ENCODE data around the gene CD69. TPM values are rescaled to one million over a fixed set of nuclear protein-coding genes. Genes with fewer than 3 reads are reported as not detected.
"Not testable (repeated sequence)": the region's sequence is repeated elsewhere in the genome, so short reads cannot be mapped to it uniquely, and the experiment has no call there.

Gene CD69
- total RNA-seq, 2 experiments from 2014 or later: 150 to 153 TPM

DNA sequence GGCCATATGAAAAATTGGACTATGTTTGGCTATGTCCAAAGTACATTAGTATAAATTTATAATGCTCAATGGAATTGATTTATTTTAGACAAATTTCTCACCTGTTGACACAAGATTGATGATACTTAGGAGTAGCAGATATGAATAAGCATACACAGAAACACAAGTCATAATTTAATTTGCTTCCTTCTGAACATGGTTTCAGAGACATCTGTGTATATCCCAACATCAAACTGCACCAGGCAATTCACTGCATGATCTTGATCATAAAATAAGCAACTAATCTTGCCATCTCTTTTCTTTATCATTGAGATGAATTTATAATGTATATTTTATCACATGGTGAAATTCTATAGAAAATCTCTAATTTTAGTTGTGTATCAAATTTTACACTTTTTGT is 31.6 kb downstream of the CD69 start:
- no peaks in the 10 kb centered on the region for H3K9me3 Mint-ChIP-seq
- H3K27ac Mint-ChIP-seq: no peak overlapping the region
- intact Hi-C loops (cut with micrococcal nuclease): no loop called here
- no peaks in the 10 kb centered on the region for H3K27me3 Mint-ChIP-seq (ENCODE audit: low read depth)
- H3K4me3 Mint-ChIP-seq: no peak overlapping the region
- DNase-seq: no peak
- CTCF ChIA-PET: interaction anchor here (0.6 to 2.8 kb wide), 4 partner anchors 13 to 96 kb away, joined by 3 to 15 read pairs (median 5); no protein-coding TSS in a partner anchor
- peaks cover 39% of the 10 kb centered on the region for H3K4me1 Mint-ChIP-seq (ENCODE audit: low read depth)
- no peaks in the 10 kb centered on the region for H3K36me3 Mint-ChIP-seq (ENCODE audit: low read depth)

- no peaks in the 10 kb centered on the region for H3K9me3 Mint-ChIP-seq
- no peak overlapping the region for H3K4me3 Mint-ChIP-seq
- CTCF ChIA-PET: no interaction called here
- intact Hi-C loops (cut with micrococcal nuclease): no loop called here
- H3K27ac Mint-ChIP-seq: no peak overlapping the region
- DNase-seq: no peak
- H3K36me3 Mint-ChIP-seq (ENCODE audit: low read depth): no peaks in the 10 kb centered on the region
- H3K27me3 Mint-ChIP-seq (ENCODE audit: low read depth): peaks cover 4% of the 10 kb centered on the region
- peaks cover 32% of the 10 kb centered on the region for H3K4me1 Mint-ChIP-seq (ENCODE audit: low read depth)
Observed at GRCh38 chr12:9727813-9728212, 32.9 kb downstream of the CD69 start.

GRCh38 chr12:9725213-9725870 is 35.4 kb downstream of the CD69 start:
- Mint-ChIP-seq H3K4me3 (no peak overlapping the region), H3K4me1 (ENCODE audit: low read depth) (peaks cover 28% of the 10 kb centered on the region), H3K27ac (no peak overlapping the region), H3K9me3 (no peaks in the 10 kb centered on the region), H3K27me3 (ENCODE audit: low read depth) (peaks cover 4% of the 10 kb centered on the region), H3K36me3 (ENCODE audit: low read depth) (no peaks in the 10 kb centered on the region)
- CTCF ChIA-PET: interaction anchor here (0.6 to 2.3 kb wide), 5 partner anchors 14 to 92 kb away, joined by 4 to 11 read pairs (median 5); no protein-coding TSS in a partner anchor
- no peak for DNase-seq
- intact Hi-C loops (cut with micrococcal nuclease): no loop called here

- intact Hi-C loops (cut with micrococcal nuclease): no loop called here
- Mint-ChIP-seq H3K9me3 (no peaks in the 10 kb centered on the region), H3K4me1 (ENCODE audit: low read depth) (peaks cover 29% of the 10 kb centered on the region), H3K27ac (no peak overlapping the region), H3K27me3 (ENCODE audit: low read depth) (peaks cover 4% of the 10 kb centered on the region), H3K4me3 (no peak overlapping the region), H3K36me3 (ENCODE audit: low read depth) (no peaks in the 10 kb centered on the region)
- no peak for DNase-seq
- CTCF ChIA-PET: interaction anchor here (0.7 to 2.3 kb wide), 4 partner anchors 13 to 90 kb away, joined by 5 to 11 read pairs (median 6); no protein-coding TSS in a partner anchor
Observed at GRCh38 chr12:9724023-9724422, 36.7 kb downstream of the CD69 start.

GRCh38 chr12:9721394-9722092 is 39.2 kb downstream of the CD69 start:
- no peak for DNase-seq
- Mint-ChIP-seq H3K27me3 (ENCODE audit: low read depth) (peaks cover 4% of the 10 kb centered on the region), H3K4me1 (ENCODE audit: low read depth) (peaks cover 29% of the 10 kb centered on the region), H3K36me3 (ENCODE audit: low read depth) (no peaks in the 10 kb centered on the region), H3K9me3 (no peaks in the 10 kb centered on the region), H3K27ac (no peak overlapping the region), H3K4me3 (no peak overlapping the region)
- CTCF ChIA-PET: interaction anchor here (1.9 kb wide), 1 partner anchor 13 kb away, joined by 12 read pairs; no protein-coding TSS in a partner anchor
- intact Hi-C loops (cut with micrococcal nuclease): no loop called here

- Mint-ChIP-seq H3K4me1 (ENCODE audit: low read depth) (peaks cover 38% of the 10 kb centered on the region), H3K27me3 (ENCODE audit: low read depth) (peaks cover 4% of the 10 kb centered on the region), H3K27ac (no peak overlapping the region), H3K36me3 (ENCODE audit: low read depth) (no peaks in the 10 kb centered on the region), H3K4me3 (no peak overlapping the region), H3K9me3 (no peaks in the 10 kb centered on the region)
- DNase-seq: no peak
- CTCF ChIA-PET: interaction anchor here (2.9 kb wide), 1 partner anchor 12 kb away, joined by 10 read pairs; no protein-coding TSS in a partner anchor
- intact Hi-C loops (cut with micrococcal nuclease): no loop called here
Observed at GRCh38 chr12:9719790-9720189, 40.9 kb downstream of the CD69 start.

DNA sequence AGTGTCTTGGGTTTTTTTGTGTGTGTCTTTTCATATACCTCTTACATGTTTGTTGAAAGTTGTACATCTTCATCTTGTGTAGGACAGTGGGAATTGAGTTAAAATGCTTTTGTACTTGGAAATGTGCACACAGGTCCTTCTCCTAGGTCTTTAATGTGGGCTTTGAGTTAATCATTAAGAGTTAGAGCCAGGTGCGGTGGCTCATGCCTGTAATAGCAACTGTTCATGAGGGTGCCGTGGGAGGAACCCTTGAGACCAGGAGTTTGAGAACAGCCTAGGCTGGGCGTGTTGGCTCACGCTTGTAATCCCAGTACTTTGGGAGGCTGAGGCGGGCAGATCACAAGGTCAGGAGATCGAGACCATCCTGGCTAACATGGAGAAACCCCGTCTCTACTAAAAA is 41.7 kb downstream of the CD69 start:
- no peaks in the 10 kb centered on the region for H3K36me3 Mint-ChIP-seq (ENCODE audit: low read depth)
- CTCF ChIA-PET: interaction anchor here (2.9 kb wide), 1 partner anchor 11 kb away, joined by 10 read pairs; no protein-coding TSS in a partner anchor
- H3K4me1 Mint-ChIP-seq (ENCODE audit: low read depth): peaks cover 36% of the 10 kb centered on the region
- no peak overlapping the region for H3K4me3 Mint-ChIP-seq
- intact Hi-C loops (cut with micrococcal nuclease): no loop called here
- no peaks in the 10 kb centered on the region for H3K9me3 Mint-ChIP-seq
- peaks cover 4% of the 10 kb centered on the region for H3K27me3 Mint-ChIP-seq (ENCODE audit: low read depth)
- no peak for DNase-seq
- no peak overlapping the region for H3K27ac Mint-ChIP-seq

DNA sequence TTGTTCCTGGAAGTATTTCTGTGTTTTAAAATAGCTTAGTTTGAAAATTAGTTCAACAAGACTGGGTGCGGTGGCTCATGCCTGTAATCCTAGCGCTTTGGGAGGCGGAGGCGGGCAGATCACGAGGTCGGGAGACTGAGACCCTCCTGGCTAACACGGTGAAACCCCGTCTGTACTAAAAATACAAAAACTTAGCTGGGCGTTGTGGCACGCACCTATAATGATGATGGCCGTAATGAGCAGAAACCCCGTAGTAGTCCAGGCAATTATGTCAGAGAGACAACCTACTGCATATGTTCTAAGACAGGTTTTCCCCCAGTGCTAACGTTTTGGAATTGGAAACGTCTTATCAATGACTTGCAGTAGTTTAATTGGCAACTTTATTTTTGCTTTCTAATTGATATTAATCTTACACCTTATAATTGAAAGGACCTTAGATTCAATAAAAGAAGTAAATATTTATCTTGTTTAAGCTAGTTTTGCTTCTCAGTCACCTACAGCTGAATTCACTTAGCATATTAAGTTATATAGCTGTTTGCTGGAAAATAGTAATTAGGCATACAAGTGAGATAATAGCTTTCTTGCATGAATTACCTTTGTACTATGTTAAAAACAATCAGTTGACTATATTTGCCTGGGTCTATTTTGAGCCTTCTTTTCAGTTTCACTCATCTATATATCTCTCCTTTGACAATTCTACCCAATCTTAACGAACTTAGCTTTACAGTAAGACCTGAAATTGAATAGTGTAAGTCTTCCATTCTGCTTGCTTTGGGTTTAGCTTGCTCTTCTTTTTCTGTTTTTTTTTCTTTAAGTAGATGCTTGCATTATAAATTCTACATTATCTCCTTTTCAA is 43.4 kb downstream of the CD69 start:
- no peaks in the 10 kb centered on the region for H3K9me3 Mint-ChIP-seq
- peaks cover 29% of the 10 kb centered on the region for H3K4me1 Mint-ChIP-seq (ENCODE audit: low read depth)
- H3K27me3 Mint-ChIP-seq (ENCODE audit: low read depth): no peaks in the 10 kb centered on the region
- no peak for DNase-seq
- H3K27ac Mint-ChIP-seq: no peak overlapping the region
- H3K4me3 Mint-ChIP-seq: no peak overlapping the region
- intact Hi-C loops (cut with micrococcal nuclease): no loop called here
- CTCF ChIA-PET: interaction anchor here (0.8 to 1.8 kb wide), 4 partner anchors 10 to 338 kb away, joined by 3 to 13 read pairs (median 4); no protein-coding TSS in a partner anchor
- no peaks in the 10 kb centered on the region for H3K36me3 Mint-ChIP-seq (ENCODE audit: low read depth)

- CTCF ChIA-PET: interaction anchor here (1.8 kb wide), 1 partner anchor 30 kb away, joined by 6 read pairs; no protein-coding TSS in a partner anchor
- intact Hi-C loops (cut with micrococcal nuclease); DNase-seq; H3K9me3 Mint-ChIP-seq; H3K27ac Mint-ChIP-seq; H3K4me3 Mint-ChIP-seq; H3K36me3 Mint-ChIP-seq (ENCODE audit: low read depth); H3K27me3 Mint-ChIP-seq (ENCODE audit: low read depth): not testable (repeated sequence)
- H3K4me1 Mint-ChIP-seq (ENCODE audit: low read depth): peaks cover 27% of the 10 kb centered on the region
Observed at GRCh38 chr12:9713032-9713558, 47.6 kb downstream of the CD69 start.

DNA sequence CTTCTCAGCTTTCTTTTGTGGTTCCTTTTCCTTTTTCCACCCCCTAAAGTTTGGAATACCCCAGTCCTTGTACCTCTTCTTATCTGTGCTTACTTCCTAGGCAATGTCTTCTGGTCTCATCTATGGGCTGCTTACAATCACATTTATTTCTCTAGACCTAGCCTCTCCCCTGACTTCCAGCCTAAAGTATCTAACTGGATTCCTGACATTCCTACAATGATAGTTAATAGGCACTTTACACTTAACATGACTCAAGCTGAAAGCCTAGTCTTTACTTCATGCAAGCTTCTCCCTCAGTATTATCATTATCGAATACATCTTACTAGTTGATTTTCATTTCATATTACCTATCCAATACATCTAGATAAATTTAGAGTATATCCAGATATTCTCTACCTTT is 49.0 kb downstream of the CD69 start:
- intact Hi-C loops (cut with micrococcal nuclease): no loop called here
- H3K27ac Mint-ChIP-seq: no peak overlapping the region
- H3K4me3 Mint-ChIP-seq: no peak overlapping the region
- H3K9me3 Mint-ChIP-seq: no peaks in the 10 kb centered on the region
- DNase-seq: no peak
- no peaks in the 10 kb centered on the region for H3K27me3 Mint-ChIP-seq (ENCODE audit: low read depth)
- peaks cover 40% of the 10 kb centered on the region for H3K4me1 Mint-ChIP-seq (ENCODE audit: low read depth)
- H3K36me3 Mint-ChIP-seq (ENCODE audit: low read depth): no peaks in the 10 kb centered on the region
- CTCF ChIA-PET: interaction anchor here (0.8 to 2.0 kb wide), 5 partner anchors 9 to 79 kb away, joined by 3 to 6 read pairs (median 3); no protein-coding TSS in a partner anchor

DNA sequence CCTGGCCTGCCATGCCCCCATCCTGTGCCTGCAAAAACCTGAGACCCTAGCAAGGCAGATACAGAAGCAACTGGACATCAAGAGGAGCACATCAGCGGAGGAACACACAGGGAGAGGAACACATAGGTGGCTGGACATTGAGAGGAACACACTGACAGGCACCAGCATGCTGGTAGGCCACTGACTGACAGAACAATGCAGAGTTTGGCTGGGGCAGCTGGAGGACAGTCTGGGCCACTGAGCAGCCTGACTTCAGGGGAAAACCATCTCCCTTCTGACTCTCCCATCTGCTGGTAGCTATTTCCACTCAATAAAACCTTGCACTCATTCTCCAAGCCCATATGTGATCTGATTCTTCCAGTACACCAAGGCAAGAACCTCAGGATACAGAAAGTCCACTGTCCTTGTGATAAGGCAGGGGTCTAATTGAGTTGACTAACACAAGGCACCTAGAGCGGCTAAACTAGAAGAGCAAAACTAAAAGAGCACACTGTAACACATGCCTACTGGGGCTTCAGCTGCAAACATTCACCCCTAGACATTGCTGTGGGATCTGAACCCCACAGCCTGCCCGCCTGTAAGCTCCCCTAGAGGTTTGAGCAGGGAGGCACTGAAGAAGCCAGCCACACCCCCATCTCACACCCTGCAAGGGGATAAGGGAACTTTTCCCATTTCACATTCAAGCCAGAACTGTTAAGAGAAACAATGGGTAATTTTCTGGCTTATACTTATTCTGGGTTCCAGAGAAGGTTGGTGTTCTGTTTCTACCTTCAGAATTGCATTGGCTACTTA is 49.9 kb downstream of the CD69 start:
- Mint-ChIP-seq H3K27me3 (ENCODE audit: low read depth) (no peaks in the 10 kb centered on the region), H3K4me1 (ENCODE audit: low read depth) (peaks cover 43% of the 10 kb centered on the region), H3K9me3 (peaks cover 2% of the 10 kb centered on the region), H3K36me3 (ENCODE audit: low read depth) (no peaks in the 10 kb centered on the region), H3K27ac (no peak overlapping the region), H3K4me3 (no peak overlapping the region)
- CTCF ChIA-PET: interaction anchor here (0.8 to 2.0 kb wide), 4 partner anchors 8 to 78 kb away, joined by 3 to 6 read pairs (median 3); no protein-coding TSS in a partner anchor
- no peak for DNase-seq
- intact Hi-C loops (cut with micrococcal nuclease): no loop called here

Data from activated naive CD4-positive, alpha-beta T cell treated with anti-CD3 and anti-CD28 coated beads for 36 hours (primary cell).